Gastrocnemius medialis (tissue), 4 donors: ENCODE data around the gene ETV6. TPM values are rescaled to one million over a fixed set of nuclear protein-coding genes. Genes with fewer than 3 reads are reported as not detected.

Experiments
- ATAC-seq, 2 donors: fragments of 150-250 bp; one replicate each; pipeline ENCODE4 v1.9.1; 2016
- DNase-seq, 2 donors: peaks; one replicate each; pipeline ENCODE4 v3.0.0-alpha.2; 2019
- H3K27ac ChIP-seq, 4 donors: fragments of 200-600 bp; sonication (generic); 1 replicate in 1 of 4; 2 replicates in 3 of 4; pipeline ENCODE4 v1.5.1; 2016 to 2018; ENCODE audit warnings: mild to moderate bottlenecking in 2 of 4, moderate library complexity in 1 of 4
- H3K27me3 ChIP-seq, 3 donors: fragments of 200-600 bp; sonication (generic) in 2 of 3; 1 replicate in 1 of 3; 2 replicates in 2 of 3; pipeline versions ENCODE4 v1.5.1 to v1.6.0; 2016 to 2019; ENCODE audit warnings: mild to moderate bottlenecking in 1 of 3, moderate library complexity in 1 of 3
- H3K36me3 ChIP-seq, 2 donors: fragments of 200-600 bp; sonication (generic) in 1 of 2; one replicate each; pipeline ENCODE4 v1.5.1; 2017 to 2018
- H3K4me1 ChIP-seq, 2 donors: fragments of 200-600 bp; sonication (generic) in 1 of 2; one replicate each; pipeline ENCODE4 v1.5.1; 2016 to 2017; ENCODE audit warnings: mild to moderate bottlenecking in 2 of 2
- H3K4me3 ChIP-seq, 4 donors: fragments of 200-600 bp; sonication (generic) in 3 of 4; 1 replicate in 1 of 4; 2 replicates in 3 of 4; pipeline ENCODE4 v1.5.1; 2016 to 2019; ENCODE audit warnings: mild to moderate bottlenecking in 2 of 4
- H3K9me3 ChIP-seq, 3 donors: fragments of 200-600 bp; sonication (generic) in 2 of 3; 1 replicate in 1 of 3; 2 replicates in 2 of 3; pipeline ENCODE4 v1.5.1; 2016 to 2019
- CTCF ChIP-seq, 5 experiments: fragments of 450-650 bp in 3 of 5; fragments of 200-600 bp in 2 of 5; sonication (generic) in 2 of 5; IDR thresholded peaks in 4 of 5; conservative IDR thresholded peaks in 1 of 5; 1 replicate in 4 of 5; 2 replicates in 1 of 5; pipeline ENCODE4 v1.5.1; 2016 to 2019; ENCODE audit warnings: antibody characterized with exemption in 5 of 5, mild to moderate bottlenecking in 3 of 5, moderate library complexity in 3 of 5
- POLR2A ChIP-seq, 2 donors: fragments of 450-650 bp; IDR thresholded peaks; one replicate each; pipeline ENCODE4 v1.6.1; 2017; ENCODE audit warnings: antibody characterized with exemption in 2 of 2, mild to moderate bottlenecking in 2 of 2, moderate library complexity in 2 of 2
- in situ Hi-C, 4 donors: fragments of 200-750 bp; cut with MboI; loops; one replicate each; pipeline versions ENCODE4 v1.15.0 to v1.8.0; 2017; ENCODE audit warnings: low sequenced_read_pairs in 4 of 4
- intact Hi-C: fragments of 100-400 bp; cut with DNase I; formaldehyde crosslinking; loops from one replicate; pipeline ENCODE4 v1.15.1; 2023; ENCODE audit warnings: low total_unique reads
- total RNA-seq, 4 donors: library from RNA; depleted of rRNA; stranded (reverse); fragments of >200 nt; gene quantifications; one replicate each; pipeline versions ENCODE4 v1.1.0 to v1.2.3, GENCODE V29; 2016

The ETV6 gene
- total RNA-seq, 4 donors from 2014 or later, result 2.8 to 5.9 (median 3.3) TPM

- intact Hi-C loops (no loop called here), in situ Hi-C loops (no loop called here)
- DNase-seq, result no peak
- Histone ChIP-seq H3K27me3 (no peaks in the 10 kb centered on the region), H3K27ac (no peak overlapping the region), H3K9me3 (no peaks in the 10 kb centered on the region), H3K36me3 (no peaks in the 10 kb centered on the region), H3K4me1 (no peaks in the 10 kb centered on the region), H3K4me3 (no peak overlapping the region)
- no peak for ATAC-seq
- no peak for TF ChIP-seq POLR2A (IDR thresholded peaks at IDR 0.05)
- TF ChIP-seq CTCF (IDR thresholded peaks at IDR 0.05 in 4 of 5, conservative IDR thresholded peaks at IDR 0.05 in 1 of 5), result no peak
Observed at GRCh38 chr12:11923067-11923466, 273.6 kb downstream of the ETV6 start.

GRCh38 chr12:11927286-11927935, 277.9 kb downstream of the ETV6 start:
- Histone ChIP-seq H3K4me3 (no peak overlapping the region), H3K27ac (no peak overlapping the region), H3K9me3 (no peaks in the 10 kb centered on the region), H3K36me3 (no peaks in the 10 kb centered on the region), H3K27me3 (no peaks in the 10 kb centered on the region), H3K4me1 (no peaks in the 10 kb centered on the region)
- no peak for TF ChIP-seq POLR2A (IDR thresholded peaks at IDR 0.05)
- TF ChIP-seq CTCF (IDR thresholded peaks at IDR 0.05 in 4 of 5, conservative IDR thresholded peaks at IDR 0.05 in 1 of 5), result no peak
- intact Hi-C loops, result no loop called here
- in situ Hi-C loops, result no loop called here
- DNase-seq (no peak), ATAC-seq (no peak)

- no peak for DNase-seq
- H3K36me3 ChIP-seq, result no peaks in the 10 kb centered on the region
- no peak overlapping the region for H3K27ac ChIP-seq
- TF ChIP-seq POLR2A (IDR thresholded peaks at IDR 0.05), result no peak
- in situ Hi-C loops (no loop called here), intact Hi-C loops (no loop called here)
- no peaks in the 10 kb centered on the region for H3K9me3 ChIP-seq
- H3K4me3 ChIP-seq, result no peak overlapping the region
- no peaks in the 10 kb centered on the region for H3K27me3 ChIP-seq
- no peak for ATAC-seq
- H3K4me1 ChIP-seq, result no peaks in the 10 kb centered on the region
Observed at GRCh38 chr12:11929714-11930113, 280.2 kb downstream of the ETV6 start.

- ATAC-seq (no peak), DNase-seq (no peak)
- in situ Hi-C loops, result no loop called here
- H3K36me3 ChIP-seq, result no peaks in the 10 kb centered on the region
- H3K27me3 ChIP-seq, result no peaks in the 10 kb centered on the region
- H3K4me3 ChIP-seq, result no peak overlapping the region
- no peaks in the 10 kb centered on the region for H3K4me1 ChIP-seq
- no peak overlapping the region for H3K27ac ChIP-seq
- intact Hi-C loops, result no loop called here
- no peaks in the 10 kb centered on the region for H3K9me3 ChIP-seq
- no peak for TF ChIP-seq CTCF (IDR thresholded peaks at IDR 0.05 in 4 of 5, conservative IDR thresholded peaks at IDR 0.05 in 1 of 5)
- no peak for TF ChIP-seq POLR2A (IDR thresholded peaks at IDR 0.05)
Observed at GRCh38 chr12:11939223-11939622, 289.7 kb downstream of the ETV6 start.

GRCh38 chr12:11941606-11942337, 292.3 kb downstream of the ETV6 start:
- Histone ChIP-seq H3K36me3 (no peaks in the 10 kb centered on the region), H3K9me3 (no peaks in the 10 kb centered on the region), H3K27me3 (no peaks in the 10 kb centered on the region), H3K27ac (no peak overlapping the region), H3K4me3 (no peak overlapping the region), H3K4me1 (no peaks in the 10 kb centered on the region)
- in situ Hi-C loops, result no loop called here
- TF ChIP-seq CTCF (IDR thresholded peaks at IDR 0.05 in 4 of 5, conservative IDR thresholded peaks at IDR 0.05 in 1 of 5), result no peak
- TF ChIP-seq POLR2A (IDR thresholded peaks at IDR 0.05), result no peak
- ATAC-seq, result no peak
- intact Hi-C loops, result no loop called here
- DNase-seq, result no peak
